Panc1 (cell line): Measurements from ENCODE around the gene MYO7A.

Experiments used
- CTCF ChIP-seq: fragments of 450-650 bp; IDR thresholded peaks from 2 replicates; pipeline ENCODE4 v1.5.1; 2017; ENCODE audit warnings: mild to moderate bottlenecking
- POLR2AphosphoS5 ChIP-seq: IDR thresholded peaks from 2 replicates; pipeline ENCODE4 v1.6.1; 2012; ENCODE audit warnings: mild to moderate bottlenecking, low read depth, low read length, moderate library complexity

GRCh38 chr11:77108436-77108835 lies 19.6 kb upstream of the MYO7A start:
- TF ChIP-seq POLR2AphosphoS5 (no peak), CTCF (no peak)
